AG04449 (cell line): ENCODE data around the gene ELL2.

Experiments used
- CTCF ChIA-PET: fragments of 350-600 bp; formaldehyde crosslinking; extraction: SDS; loops from one replicate; lab custom pipeline; 2021; ENCODE audit warnings: antibody characterized with exemption; lab: Yijun Ruan, JAX
- POLR2A ChIA-PET: fragments of 400-600, 350-600 bp; formaldehyde crosslinking; extraction: SDS; loops from one replicate; lab custom pipeline; 2020; ENCODE audit warnings: antibody characterized with exemption, inconsistent platforms; lab: Yijun Ruan, JAX
- DNase-seq: peaks from one replicate; pipeline ENCODE4 v3.0.0-alpha.2; 2010; ENCODE audit warnings: low read depth, low spot score
- H3K4me3 ChIP-seq: 2 replicates; pipeline ENCODE4 v1.5.1; 2011; ENCODE audit warnings: low read depth, mild to moderate bottlenecking, control low read depth, low read length
- CTCF ChIP-seq: IDR thresholded peaks from one replicate; pipeline ENCODE4 v1.5.1; 2011; ENCODE audit warnings: mild to moderate bottlenecking, moderate library complexity, low read length, control low read depth, inconsistent platforms; ENCODE audit not compliant: insufficient read depth; ENCODE audit errors: missing control alignments

The ELL2 gene

GRCh38 chr5:95951916-95952315 is 9.7 kb downstream of the ELL2 start:
- no peak for TF ChIP-seq CTCF
- ChIA-PET POLR2A (interaction anchor here (1.0 kb wide), 1 partner anchor 10 kb away, joined by 3 read pairs; no protein-coding TSS in a partner anchor), CTCF (no interaction called here)
- no peak overlapping the region for H3K4me3 ChIP-seq
- no peak for DNase-seq

GRCh38 chr5:95949810-95950209 is 11.8 kb downstream of the ELL2 start:
- no peak for TF ChIP-seq CTCF
- ChIA-PET POLR2A (no interaction called here), CTCF (interaction anchor here (0.9 to 1.3 kb wide), 2 partner anchors 8 to 386 kb away, joined by 4 read pairs; no protein-coding TSS in a partner anchor)
- H3K4me3 ChIP-seq, result no peak overlapping the region
- DNase-seq, result no peak

GRCh38 chr5:95948631-95949030 is 13.0 kb downstream of the ELL2 start:
- no peak overlapping the region for H3K4me3 ChIP-seq
- POLR2A ChIA-PET, result no interaction called here
- no peak for TF ChIP-seq CTCF
- CTCF ChIA-PET, result no interaction called here
- DNase-seq, result no peak

- H3K4me3 ChIP-seq, result no peak overlapping the region
- no peak for TF ChIP-seq CTCF
- ChIA-PET POLR2A (interaction anchor here (0.7 kb wide), 1 partner anchor 38 kb away, joined by 3 read pairs; no protein-coding TSS in a partner anchor), CTCF (interaction anchor here (0.7 to 1.4 kb wide), 3 partner anchors 9 to 399 kb away, joined by 3 to 4 read pairs (median 4); no protein-coding TSS in a partner anchor)
- DNase-seq, result no peak
Measured at GRCh38 chr5:95946451-95946850, 15.2 kb downstream of the ELL2 start.

GRCh38 chr5:95942968-95943367 is 18.7 kb downstream of the ELL2 start:
- TF ChIP-seq CTCF, result no peak
- CTCF ChIA-PET, result interaction anchor here (0.9 kb wide), 1 partner anchor 16 kb away, joined by 3 read pairs; no protein-coding TSS in a partner anchor
- POLR2A ChIA-PET, result no interaction called here
- DNase-seq, result no peak
- no peak overlapping the region for H3K4me3 ChIP-seq

GRCh38 chr5:95942414-95942813 is 19.2 kb downstream of the ELL2 start:
- no peak for TF ChIP-seq CTCF
- CTCF ChIA-PET, result interaction anchor here (0.9 kb wide), 1 partner anchor 16 kb away, joined by 3 read pairs; no protein-coding TSS in a partner anchor
- no peak for DNase-seq
- H3K4me3 ChIP-seq, result no peak overlapping the region
- POLR2A ChIA-PET, result interaction anchor here (0.7 to 0.9 kb wide), 2 partner anchors 9 to 107 kb away, joined by 3 read pairs; no protein-coding TSS in a partner anchor
